Stimulated activated CD8-positive, alpha-beta memory T cell treated with anti-CD3 and anti-CD28 coated beads, Interleukin-15, amount 100 ng/mL, for 48 hours (primary cell): ENCODE data around the gene GALNS.
A peak's percentile ranks its signal among the peaks of the same experiment; 100 is the strongest.

Experiments
- DNase-seq, 2 donors: peaks; one replicate each; pipeline ENCODE4 v3.0.0-alpha.2; 2020; ENCODE audit warnings: low read depth in 2 of 2

The GALNS gene

DNA sequence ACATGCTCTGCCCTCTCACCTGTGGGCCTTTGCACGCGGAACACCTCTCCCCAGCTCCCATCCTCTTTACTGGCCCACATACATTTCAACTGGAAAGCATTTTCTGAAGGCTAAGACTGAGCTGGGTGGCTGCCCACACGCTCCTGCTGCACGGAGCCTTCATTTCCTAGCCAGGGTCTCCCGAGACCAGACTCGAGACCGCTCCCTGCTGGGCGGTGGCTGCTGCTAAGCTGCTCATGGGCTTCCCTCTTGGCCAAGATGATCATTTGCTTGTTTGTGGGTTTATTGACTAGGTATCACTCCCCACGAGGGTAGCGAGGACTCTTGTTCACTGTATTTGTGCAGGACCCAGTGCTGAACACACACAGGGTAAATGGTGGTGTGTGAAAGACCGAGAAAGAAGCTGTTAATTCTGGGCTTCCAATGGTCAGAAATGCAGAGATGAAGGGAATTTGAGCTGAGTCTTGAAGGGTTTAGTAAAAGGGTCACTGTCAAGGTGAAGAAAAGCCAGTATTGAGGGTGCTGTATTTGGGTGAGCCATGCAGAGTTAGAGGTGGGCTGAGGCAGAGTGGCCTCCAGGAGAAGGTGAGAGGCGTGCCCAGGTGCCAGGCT lies 1.1 kb upstream of the GALNS start:
- DNase-seq = peak; percentile 55 to 65

GRCh38 chr16:88856122-88856827 lies 472 bp downstream of the GALNS start:
- DNase-seq = no peak

DNA sequence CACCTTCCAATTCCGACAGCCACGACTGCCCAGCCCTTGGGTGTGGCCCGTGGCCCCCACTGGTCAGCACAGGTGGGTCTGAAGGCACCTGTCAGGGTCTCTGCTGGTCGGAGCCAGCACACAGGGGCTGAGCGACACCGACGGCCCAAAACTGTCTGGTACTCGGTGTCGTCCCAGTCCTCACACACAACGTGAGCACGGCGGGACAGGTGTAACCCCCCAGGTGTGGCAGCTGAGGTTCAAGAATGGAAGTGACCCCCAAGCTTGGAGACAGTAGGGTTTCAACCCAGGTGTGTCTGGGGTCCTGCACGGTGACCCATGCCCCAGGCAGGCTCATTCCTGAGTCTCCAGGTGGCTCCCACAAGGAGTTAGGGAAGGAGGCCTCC lies 1.0 kb downstream of the GALNS start:
- DNase-seq = no peak

GRCh38 chr16:88855176-88855575 lies 1.6 kb downstream of the GALNS start:
- no peak for DNase-seq

DNA sequence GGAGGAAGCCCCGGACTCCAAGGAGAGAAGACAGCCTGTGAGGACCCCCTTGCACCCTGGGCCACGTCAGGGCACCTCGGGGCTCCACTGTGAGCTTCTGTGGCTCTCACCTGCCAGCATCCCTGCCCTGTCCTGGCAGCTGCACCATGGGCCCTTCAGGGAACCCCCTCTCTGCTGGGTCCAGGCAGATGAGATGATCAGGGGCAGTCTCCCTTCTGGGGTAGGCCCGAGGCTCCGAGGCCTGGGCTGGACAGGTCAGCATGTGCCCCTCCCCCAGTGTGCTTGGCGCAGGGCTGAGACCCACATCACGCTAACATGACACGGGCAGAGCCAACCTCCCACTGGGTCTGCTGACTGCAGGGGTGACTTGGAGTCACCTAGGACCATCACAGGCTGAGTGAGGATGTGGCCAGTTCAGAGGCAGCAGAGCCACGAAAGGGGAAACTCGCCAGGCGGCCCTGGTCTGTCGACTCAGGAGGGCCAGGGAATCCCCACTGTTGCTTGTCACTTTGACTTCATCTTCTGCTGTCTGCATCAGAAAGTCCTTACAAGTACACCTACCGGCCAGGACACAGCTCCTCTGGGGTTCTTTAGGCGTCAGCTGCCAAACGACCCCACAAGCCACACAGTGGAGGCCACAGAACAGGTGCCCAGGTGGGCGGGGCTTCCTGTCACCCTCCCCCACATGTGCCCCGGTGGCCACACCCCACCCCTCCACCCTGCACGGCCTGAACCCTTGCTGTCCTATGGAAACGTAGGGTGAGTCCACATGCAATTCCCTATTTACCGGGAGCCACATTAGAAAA lies 2.2 kb downstream of the GALNS start:
- DNase-seq = peak; percentile 16 to 17

- no peak for DNase-seq
Measured at GRCh38 chr16:88853325-88853941, 3.3 kb downstream of the GALNS start.

GRCh38 chr16:88851616-88852015 lies 5.1 kb downstream of the GALNS start:
- DNase-seq = no peak

- no peak for DNase-seq
Measured at GRCh38 chr16:88850531-88851199, 6.1 kb downstream of the GALNS start.

GRCh38 chr16:88848557-88848956 lies 8.2 kb downstream of the GALNS start:
- DNase-seq = no peak

- DNase-seq = no peak
Measured at GRCh38 chr16:88847654-88848053, 9.1 kb downstream of the GALNS start.

- DNase-seq = no peak
Measured at GRCh38 chr16:88846088-88846487, 10.7 kb downstream of the GALNS start.

DNA sequence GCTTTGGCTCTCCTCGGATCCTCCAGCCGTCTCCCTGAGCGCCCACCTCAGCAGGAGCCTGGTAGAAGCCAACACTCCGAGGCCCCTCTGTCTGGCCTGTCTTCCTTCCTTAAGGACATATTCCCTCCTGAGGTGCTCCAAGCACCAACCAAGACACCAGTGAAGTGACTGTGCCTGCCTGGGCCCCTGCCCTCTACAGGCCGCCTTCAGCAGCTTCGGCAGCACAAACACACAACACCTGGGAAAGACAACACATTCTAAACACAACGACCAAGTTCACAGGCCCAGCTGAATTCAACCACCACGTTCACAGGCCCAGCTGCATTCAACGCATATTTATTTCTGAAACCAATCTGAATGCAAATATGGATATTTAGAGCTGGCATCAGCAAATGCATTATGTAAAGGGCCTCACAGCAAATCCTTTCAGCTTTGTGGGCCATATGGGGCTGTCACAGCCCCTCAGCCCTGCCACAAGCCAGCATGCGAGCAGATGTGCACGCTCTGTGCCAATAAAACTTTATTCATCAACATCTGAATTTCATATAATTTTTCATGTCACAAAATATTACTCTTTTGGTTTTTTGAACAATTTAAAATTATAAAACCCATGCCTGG lies 12.2 kb downstream of the GALNS start:
- DNase-seq = no peak

DNA sequence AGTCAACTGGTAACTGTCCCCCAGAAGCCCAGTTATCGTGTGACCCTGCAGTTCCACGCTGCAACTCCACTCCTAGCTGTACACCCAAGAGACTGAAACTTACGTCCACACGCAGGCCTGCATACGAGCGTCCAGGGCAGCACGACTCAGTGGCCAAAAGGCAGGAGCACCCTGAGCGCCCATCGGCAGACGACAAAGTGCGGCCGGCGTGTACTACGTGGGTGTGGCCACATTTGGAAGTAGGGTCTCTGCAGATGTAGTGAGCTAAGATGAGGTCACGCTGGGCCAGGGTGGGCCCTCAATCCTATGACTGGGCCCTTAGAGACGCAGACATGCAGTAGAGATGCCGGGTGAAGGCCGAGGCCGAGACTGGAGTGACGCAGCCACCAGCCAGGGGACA lies 13.5 kb downstream of the GALNS start:
- no peak for DNase-seq

DNA sequence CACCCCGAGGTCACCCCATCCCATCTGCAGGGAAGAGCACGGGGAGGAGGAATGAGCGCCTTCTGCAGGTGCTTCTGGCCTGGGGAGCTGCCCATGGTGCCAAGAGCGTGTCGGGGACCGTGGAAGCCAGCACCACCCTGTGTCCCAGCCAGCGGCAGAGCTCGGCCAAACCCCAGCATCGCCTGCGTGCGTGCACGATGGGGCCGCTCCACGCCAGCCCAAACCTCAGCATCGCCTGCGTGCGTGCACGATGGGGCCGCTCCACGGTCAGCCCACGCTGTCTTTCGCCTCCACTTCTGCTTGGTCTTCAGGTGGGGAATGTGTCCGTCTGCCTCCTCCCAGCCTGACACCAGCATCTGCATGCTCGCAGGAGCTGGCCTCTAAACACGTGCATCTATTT lies 13.9 kb downstream of the GALNS start:
- DNase-seq = no peak

DNA sequence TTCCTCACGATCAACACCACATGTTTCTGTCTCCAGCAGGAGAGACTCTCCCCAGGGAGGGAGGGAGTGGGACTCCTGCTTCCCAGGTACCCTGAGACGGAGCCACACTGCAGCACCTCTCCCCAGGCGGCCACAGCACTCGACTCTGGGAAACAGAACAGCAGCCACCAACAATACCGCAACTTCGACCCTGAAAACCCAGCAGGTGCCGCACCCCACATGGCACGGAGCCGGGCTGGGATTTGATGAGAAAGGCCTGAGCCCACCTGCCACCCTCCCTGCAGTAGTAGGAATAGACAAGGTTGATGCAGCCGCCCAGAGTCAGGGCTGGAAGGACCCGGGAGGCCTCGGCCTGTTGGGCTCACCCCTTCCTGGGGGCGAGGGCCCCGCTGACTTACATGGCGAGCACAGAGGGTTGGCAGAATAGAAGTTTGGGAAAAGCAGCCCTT lies 14.4 kb downstream of the GALNS start:
- DNase-seq = no peak

DNA sequence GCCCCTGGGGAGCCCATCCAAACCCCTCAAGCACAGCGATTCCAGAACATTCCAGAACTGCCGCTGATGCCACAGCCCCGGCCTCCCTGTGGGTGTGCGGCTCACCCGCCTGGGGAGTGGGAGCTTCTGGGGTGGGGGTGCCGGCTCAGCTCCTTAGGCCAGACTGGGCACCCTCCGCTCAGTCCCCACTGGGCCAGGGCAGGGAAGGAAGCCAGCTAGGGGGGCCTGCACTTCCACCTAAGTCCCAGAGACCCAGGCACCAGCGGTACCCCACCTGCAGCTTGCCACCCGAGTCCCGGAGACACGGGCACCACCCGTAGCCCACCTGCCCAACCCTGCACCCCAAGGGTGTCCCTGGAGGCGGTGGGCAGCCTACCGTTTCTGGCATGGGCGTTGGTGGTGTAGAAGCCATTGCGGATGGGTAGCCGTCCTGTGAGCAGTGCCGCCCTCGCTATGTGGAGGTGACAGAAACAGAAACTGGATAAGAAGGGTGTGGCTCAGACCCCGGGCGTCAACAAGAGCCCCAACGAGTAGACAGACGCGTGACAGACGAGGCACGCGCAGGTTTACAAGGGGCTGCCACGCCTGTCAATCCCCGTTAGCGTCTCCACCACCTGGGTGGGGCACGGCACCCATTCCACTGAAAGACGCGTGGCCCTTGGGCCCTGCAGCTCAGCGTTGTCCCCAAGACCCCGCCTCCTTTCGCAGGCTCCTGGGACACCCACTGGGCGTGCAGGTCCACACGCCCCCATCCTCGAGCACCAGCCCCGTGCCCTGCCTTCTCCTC lies 15.0 kb downstream of the GALNS start:
- no peak for DNase-seq

GRCh38 chr16:88840600-88841215 lies 16.0 kb downstream of the GALNS start:
- DNase-seq = no peak

DNA sequence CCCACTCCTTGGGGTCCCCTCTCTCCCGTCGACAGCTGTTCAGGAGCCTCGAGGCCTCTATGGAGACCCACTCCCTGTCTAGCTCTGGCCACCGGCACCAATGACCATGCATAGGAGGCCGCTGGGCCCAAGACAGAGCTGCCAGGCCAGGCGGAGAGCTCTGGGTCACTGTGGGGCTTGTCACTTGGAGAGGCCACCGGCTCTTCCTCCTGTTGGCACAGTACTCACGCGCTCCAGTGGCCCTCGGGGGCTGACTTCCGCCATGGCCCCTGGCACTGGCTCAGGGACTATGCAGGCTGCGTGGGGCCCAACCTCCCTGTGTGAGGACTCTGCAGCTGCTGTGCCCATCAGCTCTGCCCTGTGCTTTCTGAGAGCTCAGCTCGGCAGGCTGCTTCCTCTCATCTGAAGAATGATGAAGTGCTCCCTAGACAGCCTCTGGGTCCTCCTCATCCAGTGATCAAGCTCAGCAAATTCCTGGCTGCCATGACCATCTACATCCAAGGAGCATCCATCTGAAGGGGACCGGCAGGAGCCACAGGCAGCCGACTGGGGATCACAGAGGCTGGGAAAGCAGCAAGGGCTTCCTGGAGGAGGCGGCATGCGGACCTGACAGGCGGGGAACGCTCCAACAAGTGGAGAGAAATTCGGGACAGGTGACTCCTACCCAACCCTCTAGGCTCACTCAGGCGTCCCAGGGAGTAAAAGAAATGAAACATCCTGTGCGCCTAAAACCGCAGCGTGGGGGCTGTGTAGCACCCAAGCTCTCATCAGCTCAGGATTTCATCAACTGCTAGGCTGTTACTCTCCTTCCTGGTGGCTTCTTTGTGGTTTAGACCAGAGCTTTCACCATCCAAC lies 16.8 kb downstream of the GALNS start:
- no peak for DNase-seq

GRCh38 chr16:88839026-88839529 lies 17.7 kb downstream of the GALNS start:
- DNase-seq = no peak
